ENCODE data around the gene DNAH6. TPM values are rescaled to one million over a fixed set of nuclear protein-coding genes. Genes with fewer than 3 reads are reported as not detected.

Gene DNAH6
- total and polyA plus RNA-seq, 2 of the 8 experiments (the other 6 are each of a cell fraction or from before 2014, with no cell fraction given): 0.06 to 0.43 TPM

DNA sequence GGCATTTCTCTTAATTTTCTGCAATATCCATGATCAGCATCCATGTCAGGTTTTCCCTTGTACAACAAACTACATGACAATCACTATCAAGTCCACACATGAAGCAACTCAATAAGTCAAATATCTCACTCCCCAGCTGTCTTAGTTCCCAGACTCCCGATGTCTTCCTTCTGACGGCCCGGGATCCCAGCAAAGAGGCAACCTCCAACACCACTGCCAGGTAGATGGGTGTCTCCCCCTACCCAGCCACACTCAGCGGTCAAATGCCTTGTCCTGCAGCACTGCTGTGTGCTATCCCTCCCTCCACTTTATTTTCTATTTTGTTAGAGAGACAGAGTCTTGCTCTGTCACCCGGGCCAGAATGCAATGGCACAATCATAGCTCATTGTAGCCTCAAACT is 341.3 kb downstream of the DNAH6 start (continued):
- TF ChIP-seq RNF2 (IDR thresholded peaks at IDR 0.05; ENCODE audit: borderline replicate concordance, low read depth, low read length, missing control alignments, poor library complexity, severe bottlenecking): no peak
- TF ChIP-seq SAP30 (IDR thresholded peaks at IDR 0.05; ENCODE audit: insufficient read depth, insufficient replicate concordance, low read length): no peak
